ENCODE data around the gene TEX13B.
"Not testable (repeated sequence)": the region's sequence is repeated elsewhere in the genome, so short reads cannot be mapped to it uniquely, and the experiment has no call there.

TEX13B gene

GRCh38 chrX:107982356-107982755 lies at the start of gene TEX13B:
TSS of gene TEX13B (minus strand) at chrX:107982370. CDS start at chrX:107982127, 243 bp downstream.
- no peak for DNase-seq

- no peak for DNase-seq
Observed at GRCh38 chrX:108029928-108030711, 48.0 kb upstream of the TEX13B start.

- DNase-seq: no peak
Observed at GRCh38 chrX:108028854-108029253, 46.7 kb upstream of the TEX13B start.

GRCh38 chrX:108025954-108026600 lies 43.9 kb upstream of the TEX13B start:
- DNase-seq: peak in 1 of 2 donors; percentile 9

- DNase-seq: no peak
Observed at GRCh38 chrX:108025376-108025775, 43.2 kb upstream of the TEX13B start.

- DNase-seq: no peak
Observed at GRCh38 chrX:108022491-108023089, 40.4 kb upstream of the TEX13B start.

- DNase-seq: peak in 1 of 2 donors; percentile 37
Observed at GRCh38 chrX:108020631-108021030, 38.5 kb upstream of the TEX13B start.

GRCh38 chrX:108019382-108019875 lies 37.3 kb upstream of the TEX13B start:
- no peak for DNase-seq

- DNase-seq: peak; percentile 57 to 77
Observed at GRCh38 chrX:108018656-108019381, 36.6 kb upstream of the TEX13B start.

GRCh38 chrX:108001218-108001814 lies 19.1 kb upstream of the TEX13B start:
- DNase-seq: peak; percentile 24 to 53

- no peak for DNase-seq
Observed at GRCh38 chrX:108000751-108001150, 18.6 kb upstream of the TEX13B start.

GRCh38 chrX:107996124-107996523 lies 14.0 kb upstream of the TEX13B start:
- DNase-seq: no peak

GRCh38 chrX:107985033-107985432 lies 2.9 kb upstream of the TEX13B start:
- DNase-seq: no peak

- DNase-seq: no peak
Observed at GRCh38 chrX:107979534-107979933, 2.6 kb downstream of the TEX13B start.

- DNase-seq: peak in 1 of 2 donors; percentile 2
Observed at GRCh38 chrX:107978707-107979307, 3.4 kb downstream of the TEX13B start.

- no peak for DNase-seq
Observed at GRCh38 chrX:107978071-107978470, 4.1 kb downstream of the TEX13B start.

GRCh38 chrX:107971636-107972035 lies 10.5 kb downstream of the TEX13B start:
- no peak for DNase-seq

GRCh38 chrX:107970073-107970472 lies 12.1 kb downstream of the TEX13B start:
- DNase-seq: no peak

GRCh38 chrX:107968623-107969022 lies 13.5 kb downstream of the TEX13B start:
- DNase-seq: no peak

- not testable (repeated sequence) for DNase-seq
Observed at GRCh38 chrX:107955337-107955736, 26.8 kb downstream of the TEX13B start.

GRCh38 chrX:107940095-107940494 lies 42.1 kb downstream of the TEX13B start:
- no peak for DNase-seq

GRCh38 chrX:107936434-107936730 lies 45.8 kb downstream of the TEX13B start:
- DNase-seq: no peak
